Caco-2 (cell line): ENCODE results near the gene SPG7. TPM values are rescaled to one million over a fixed set of nuclear protein-coding genes. Genes with fewer than 3 reads are reported as not detected.

Source experiments
- BruUV-seq: library from RNA; stranded (reverse); fragments of 400-500 nt; replicated peaks from 2 replicates; lab custom pipeline; 2021; lab: Mats Ljungman, UMichigan
- CTCF ChIA-PET: fragments of 300-600 bp; sonication (Branson Sonifier 250); formaldehyde crosslinking; loops from one replicate; lab custom pipeline; 2022; ENCODE audit warnings: antibody characterized with exemption; lab: Charles Lee
- POLR2A ChIA-PET: fragments of 300-600 bp; sonication (Branson Sonifier 250); formaldehyde crosslinking; loops from one replicate; lab custom pipeline; 2022; ENCODE audit warnings: antibody characterized with exemption; lab: Charles Lee
- DNase-seq, 2 experiments: peaks; one replicate each; pipeline versions ENCODE4 v3.0.0 to v3.0.0-alpha.2; 2020 to 2022
- H3K27me3 ChIP-seq: replicated peaks from 2 replicates; pipeline ENCODE4 v1.6.0; 2011; ENCODE audit warnings: low read length; ENCODE audit not compliant: control insufficient read depth, insufficient read depth
- H3K36me3 ChIP-seq: 2 replicates; pipeline ENCODE4 v1.5.1; 2011; ENCODE audit warnings: low read length; ENCODE audit not compliant: control insufficient read depth, insufficient read depth
- H3K4me1 ChIP-seq: fragments of 250-450 bp; sonication (Bioruptor Pico); 2 replicates; pipeline ENCODE4 v1.5.1; 2020; ENCODE audit warnings: mild to moderate bottlenecking
- H3K4me3 ChIP-seq: 2 replicates; pipeline ENCODE4 v1.5.1; 2011; ENCODE audit warnings: low read depth, mild to moderate bottlenecking, control low read depth, low read length
- H3K9me3 ChIP-seq: fragments of 250-450 bp; sonication (Bioruptor Pico); 2 replicates; pipeline ENCODE4 v1.5.1; 2020; ENCODE audit warnings: mild to moderate bottlenecking, moderate library complexity
- H3K27ac Mint-ChIP-seq: one replicate; pipeline ENCODE4 v1.8.0; 2022; ENCODE audit warnings: mixed read lengths; ENCODE audit not compliant: unreplicated experiment
- H3K27me3 Mint-ChIP-seq: one replicate; pipeline ENCODE4 v1.8.0; 2022; ENCODE audit warnings: mixed read lengths; ENCODE audit not compliant: insufficient read depth, unreplicated experiment
- H3K36me3 Mint-ChIP-seq: one replicate; pipeline ENCODE4 v1.8.0; 2022; ENCODE audit warnings: mild to moderate bottlenecking, mixed read lengths; ENCODE audit not compliant: insufficient read depth, unreplicated experiment
- H3K4me1 Mint-ChIP-seq: one replicate; pipeline ENCODE4 v1.8.0; 2022; ENCODE audit warnings: low read depth, mixed read lengths; ENCODE audit not compliant: unreplicated experiment
- H3K4me3 Mint-ChIP-seq: one replicate; pipeline ENCODE4 v1.8.0; 2022; ENCODE audit warnings: mild to moderate bottlenecking, moderate library complexity, mixed read lengths; ENCODE audit not compliant: unreplicated experiment
- H3K9me3 Mint-ChIP-seq: one replicate; pipeline ENCODE4 v1.8.0; 2022; ENCODE audit warnings: mixed read lengths; ENCODE audit not compliant: unreplicated experiment
- CTCF ChIP-seq, 2 experiments: fragments of 200-600 bp in 1 of 2; IDR thresholded peaks; 1 replicate in 1 of 2; 2 replicates in 1 of 2; pipeline versions ENCODE4 v1.5.1 to v1.8.0; 2011 to 2022; ENCODE audit warnings: antibody characterized with exemption in 1 of 2, control low read depth in 1 of 2, inconsistent platforms in 1 of 2, low read depth in 1 of 2, low read length in 1 of 2, mild to moderate bottlenecking in 1 of 2, moderate library complexity in 1 of 2; ENCODE audit not compliant: insufficient read depth in 1 of 2, severe bottlenecking in 1 of 2, unreplicated experiment in 1 of 2
- intact Hi-C: fragments of 100-400 bp; cut with micrococcal nuclease; formaldehyde crosslinking; loops from one replicate; pipeline ENCODE4 v1.10.0; 2022; ENCODE audit not compliant: unreplicated experiment
- total RNA-seq: library from RNA; stranded (reverse); gene quantifications from 2 replicates; pipeline ENCODE4 v1.2.3, GENCODE V29; 2022

SPG7 gene
- total RNA-seq, 1 experiment from 2014 or later, result 159 TPM

GRCh38 chr16:89536886-89537548, 28.8 kb downstream of the SPG7 start:
- H3K27ac Mint-ChIP-seq, result no peak overlapping the region
- Histone ChIP-seq H3K4me3 (no peak overlapping the region), H3K36me3 (peaks cover 10% of the 10 kb centered on the region), H3K4me1 (no peaks in the 10 kb centered on the region), H3K27me3 (no peaks in the 10 kb centered on the region), H3K9me3 (no peaks in the 10 kb centered on the region)
- ChIA-PET POLR2A (no interaction called here), CTCF (interaction anchor here (0.9 kb wide), 1 partner anchor 20 kb away, joined by 3 read pairs; no protein-coding TSS in a partner anchor)
- intact Hi-C loops, result no loop called here
- no peak for DNase-seq
- BruUV-seq, result no TSS peak
- peaks cover 85% of the 10 kb centered on the region for H3K36me3 Mint-ChIP-seq
- no peaks in the 10 kb centered on the region for H3K4me1 Mint-ChIP-seq
- TF ChIP-seq CTCF (IDR thresholded peaks at IDR 0.05; ENCODE audit: insufficient read depth in 1 of 2, low read depth in 1 of 2, low read length in 1 of 2, severe bottlenecking in 1 of 2, unreplicated experiment in 1 of 2), result no peak
- no peak overlapping the region for H3K4me3 Mint-ChIP-seq
- no peaks in the 10 kb centered on the region for H3K27me3 Mint-ChIP-seq
- no peaks in the 10 kb centered on the region for H3K9me3 Mint-ChIP-seq

- no peak overlapping the region for H3K4me3 Mint-ChIP-seq
- no peaks in the 10 kb centered on the region for H3K9me3 ChIP-seq
- H3K4me1 ChIP-seq, result no peaks in the 10 kb centered on the region
- H3K4me1 Mint-ChIP-seq, result no peaks in the 10 kb centered on the region
- intact Hi-C loops, result no loop called here
- CTCF ChIA-PET, result no interaction called here
- H3K27ac Mint-ChIP-seq, result no peak overlapping the region
- no peaks in the 10 kb centered on the region for H3K9me3 Mint-ChIP-seq
- no peak for DNase-seq
- peaks cover 85% of the 10 kb centered on the region for H3K36me3 Mint-ChIP-seq
- no TSS peak for BruUV-seq
- no peak for TF ChIP-seq CTCF (IDR thresholded peaks at IDR 0.05; ENCODE audit: insufficient read depth in 1 of 2, low read depth in 1 of 2, low read length in 1 of 2, severe bottlenecking in 1 of 2, unreplicated experiment in 1 of 2)
- H3K36me3 ChIP-seq, result peaks cover 8% of the 10 kb centered on the region; the same call in 1 of the 2 replicates
- H3K4me3 ChIP-seq, result no peak overlapping the region
- no peaks in the 10 kb centered on the region for H3K27me3 Mint-ChIP-seq
- POLR2A ChIA-PET, result no interaction called here
- H3K27me3 ChIP-seq, result no peaks in the 10 kb centered on the region
Measured at GRCh38 chr16:89537549-89537925, 29.3 kb downstream of the SPG7 start.

- H3K36me3 Mint-ChIP-seq, result peaks cover 85% of the 10 kb centered on the region
Measured at GRCh38 chr16:89538286-89538685, 30.1 kb downstream of the SPG7 start.

More at GRCh38 chr16:89538286-89538685, 30.1 kb downstream of the SPG7 start:
- H3K4me1 Mint-ChIP-seq, result no peaks in the 10 kb centered on the region
- H3K27me3 Mint-ChIP-seq, result no peaks in the 10 kb centered on the region
- Histone ChIP-seq H3K27me3 (no peaks in the 10 kb centered on the region), H3K4me3 (no peak overlapping the region), H3K9me3 (no peaks in the 10 kb centered on the region), H3K4me1 (no peaks in the 10 kb centered on the region), H3K36me3 (peaks cover 8% of the 10 kb centered on the region; the same call in 1 of the 2 replicates)
- TF ChIP-seq CTCF (IDR thresholded peaks at IDR 0.05; ENCODE audit: insufficient read depth in 1 of 2, low read depth in 1 of 2, low read length in 1 of 2, severe bottlenecking in 1 of 2, unreplicated experiment in 1 of 2), result no peak
- no TSS peak for BruUV-seq
- no peaks in the 10 kb centered on the region for H3K9me3 Mint-ChIP-seq
- ChIA-PET POLR2A (interaction anchor here (0.6 kb wide), 1 partner anchor 87 kb away, joined by 3 read pairs; no protein-coding TSS in a partner anchor), CTCF (no interaction called here)
- intact Hi-C loops, result no loop called here
- no peak overlapping the region for H3K4me3 Mint-ChIP-seq
- DNase-seq, result no peak
- no peak overlapping the region for H3K27ac Mint-ChIP-seq
